ENCODE data around the gene PARL. TPM values are rescaled to one million over a fixed set of nuclear protein-coding genes. Genes with fewer than 3 reads are reported as not detected.

Gene PARL
- polyA plus RNA-seq, 1 experiment, result 46.2 TPM

- H3K9me3 ChIP-seq (ENCODE audit: control insufficient read depth, insufficient read depth, low read length), result no peaks in the 10 kb centered on the region; the same call in 1 of the 2 replicates
- POLR2A ChIA-PET, result interaction anchor here (0.6 kb wide), 1 partner anchor 345 kb away, joined by 3 read pairs; no protein-coding TSS in a partner anchor
- H3K27ac ChIP-seq (ENCODE audit: low read depth, low read length), result no peak overlapping the region
- peaks cover 3% of the 10 kb centered on the region for H3K27me3 ChIP-seq (ENCODE audit: control insufficient read depth, insufficient read depth, low read length)
- H3K4me3 ChIP-seq (ENCODE audit: low read depth, low read length), result no peak overlapping the region
- no peak for DNase-seq (ENCODE audit: low read depth, low spot score)
- CTCF ChIA-PET, result interaction anchor here (0.8 kb wide), 1 partner anchor 11 kb away, joined by 5 read pairs; no protein-coding TSS in a partner anchor
- TF ChIP-seq, protein P1, sequence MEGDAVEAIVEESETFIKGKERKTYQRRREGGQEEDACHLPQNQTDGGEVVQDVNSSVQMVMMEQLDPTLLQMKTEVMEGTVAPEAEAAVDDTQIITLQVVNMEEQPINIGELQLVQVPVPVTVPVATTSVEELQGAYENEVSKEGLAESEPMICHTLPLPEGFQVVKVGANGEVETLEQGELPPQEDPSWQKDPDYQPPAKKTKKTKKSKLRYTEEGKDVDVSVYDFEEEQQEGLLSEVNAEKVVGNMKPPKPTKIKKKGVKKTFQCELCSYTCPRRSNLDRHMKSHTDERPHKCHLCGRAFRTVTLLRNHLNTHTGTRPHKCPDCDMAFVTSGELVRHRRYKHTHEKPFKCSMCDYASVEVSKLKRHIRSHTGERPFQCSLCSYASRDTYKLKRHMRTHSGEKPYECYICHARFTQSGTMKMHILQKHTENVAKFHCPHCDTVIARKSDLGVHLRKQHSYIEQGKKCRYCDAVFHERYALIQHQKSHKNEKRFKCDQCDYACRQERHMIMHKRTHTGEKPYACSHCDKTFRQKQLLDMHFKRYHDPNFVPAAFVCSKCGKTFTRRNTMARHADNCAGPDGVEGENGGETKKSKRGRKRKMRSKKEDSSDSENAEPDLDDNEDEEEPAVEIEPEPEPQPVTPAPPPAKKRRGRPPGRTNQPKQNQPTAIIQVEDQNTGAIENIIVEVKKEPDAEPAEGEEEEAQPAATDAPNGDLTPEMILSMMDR (IDR thresholded peaks at IDR 0.05; ENCODE audit: low read depth, low read length), result no peak
These were observed 21.7 kb upstream of the PARL start for GRCh38 chr3:183906234-183906921.

DNA sequence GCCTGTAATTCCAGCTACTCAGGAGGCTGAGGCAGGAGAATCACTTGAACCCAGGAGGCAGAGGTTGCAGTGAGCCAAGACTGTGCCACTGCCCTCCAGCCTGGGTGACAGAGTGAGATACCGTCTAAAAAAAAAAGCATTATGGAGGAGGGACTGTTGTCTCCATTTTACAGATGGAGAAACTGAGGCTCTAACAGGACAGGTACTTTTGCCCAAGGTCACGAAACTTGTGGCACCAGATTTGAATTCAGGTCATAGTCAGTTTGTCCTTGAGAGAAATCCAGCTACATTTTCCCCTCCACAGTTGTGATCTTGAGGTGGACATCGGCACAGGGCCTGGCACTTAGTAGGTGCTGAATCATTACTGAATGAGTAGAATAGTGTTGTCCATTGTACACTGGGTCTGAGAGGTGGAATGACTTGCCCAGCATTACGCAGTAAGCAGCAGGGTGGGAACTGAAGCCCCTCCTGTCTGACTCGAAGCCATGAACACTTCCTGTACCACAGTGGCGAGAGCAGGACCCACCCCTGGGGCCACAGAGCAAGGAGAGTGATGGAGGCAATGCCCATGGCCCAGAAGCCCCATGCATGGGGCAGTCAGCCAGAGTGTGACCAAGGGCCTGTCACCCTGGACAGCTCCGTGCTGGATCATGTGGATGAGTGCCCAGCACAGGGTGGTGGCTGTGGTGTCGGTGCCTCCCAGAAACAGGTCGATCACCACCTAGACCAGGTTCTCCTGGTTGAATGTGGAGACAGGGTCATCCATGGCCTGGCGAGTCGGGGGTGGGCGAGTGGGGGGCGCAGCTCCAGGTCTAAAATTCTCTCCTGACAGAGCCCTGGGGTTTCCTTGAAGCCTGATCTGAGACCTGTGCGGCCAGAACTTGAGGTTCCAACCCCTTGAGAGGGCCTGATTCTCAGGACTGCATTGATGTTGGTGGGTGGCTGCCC lies 20.4 kb upstream of the PARL start:
- ChIA-PET CTCF (interaction anchor here (0.8 to 1.1 kb wide), 2 partner anchors 113 to 345 kb away, joined by 3 read pairs; partner anchors contain the start of genes ABCC5 and EEF1AKMT4), POLR2A (no interaction called here)
- TF ChIP-seq, protein P1 (IDR thresholded peaks at IDR 0.05; ENCODE audit: low read depth, low read length), result no peak
- Histone ChIP-seq H3K4me3 (ENCODE audit: low read depth, low read length) (no peak overlapping the region), H3K27ac (ENCODE audit: low read depth, low read length) (no peak overlapping the region), H3K27me3 (ENCODE audit: control insufficient read depth, insufficient read depth, low read length) (peaks cover 6% of the 10 kb centered on the region), H3K9me3 (ENCODE audit: control insufficient read depth, insufficient read depth, low read length) (no peaks in the 10 kb centered on the region; the same call in 1 of the 2 replicates)
- no peak for DNase-seq (ENCODE audit: low read depth, low spot score)

DNA sequence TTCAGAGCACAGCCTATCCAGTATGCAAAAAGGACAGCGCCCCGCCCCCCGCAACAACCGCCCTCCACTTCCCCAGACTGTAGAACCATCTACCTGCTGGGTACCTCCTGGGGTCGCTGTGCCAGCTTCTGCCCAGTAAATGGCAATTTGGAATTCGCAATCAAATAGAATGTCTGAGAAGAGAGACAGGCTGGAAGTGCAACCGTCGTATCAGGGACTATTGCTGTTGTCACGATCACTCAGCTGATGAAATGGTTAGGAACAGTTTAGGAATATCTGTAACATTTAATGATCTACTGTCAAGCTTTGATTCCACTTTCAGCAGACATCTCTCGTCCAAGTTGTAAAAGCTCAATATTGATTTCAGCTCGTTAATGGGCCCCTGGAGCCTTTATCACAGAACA lies 13.3 kb upstream of the PARL start:
- peaks cover 15% of the 10 kb centered on the region for H3K27me3 ChIP-seq (ENCODE audit: control insufficient read depth, insufficient read depth, low read length)
- no peak overlapping the region for H3K4me3 ChIP-seq (ENCODE audit: low read depth, low read length)
- POLR2A ChIA-PET, result no interaction called here
- H3K9me3 ChIP-seq (ENCODE audit: control insufficient read depth, insufficient read depth, low read length), result no peaks in the 10 kb centered on the region
- no peak for DNase-seq (ENCODE audit: low read depth, low spot score)
- H3K27ac ChIP-seq (ENCODE audit: low read depth, low read length), result no peak overlapping the region
- CTCF ChIA-PET, result interaction anchor here (0.7 to 3.8 kb wide), 9 partner anchors 13 to 464 kb away, joined by 3 to 48 read pairs (median 5); partner anchors contain the start of genes ABCC5, EEF1AKMT4 and PARL
- TF ChIP-seq, protein P1 (IDR thresholded peaks at IDR 0.05; ENCODE audit: low read depth, low read length), result no peak

GRCh38 chr3:183897606-183898005 lies 12.9 kb upstream of the PARL start:
- TF ChIP-seq, protein P1 (IDR thresholded peaks at IDR 0.05; ENCODE audit: low read depth, low read length), result no peak
- H3K27me3 ChIP-seq (ENCODE audit: control insufficient read depth, insufficient read depth, low read length), result peaks cover 17% of the 10 kb centered on the region
- no peak overlapping the region for H3K4me3 ChIP-seq (ENCODE audit: low read depth, low read length)
- ChIA-PET CTCF (interaction anchor here (0.5 to 3.8 kb wide), 13 partner anchors 9 to 1031 kb away, joined by 3 to 48 read pairs (median 4); partner anchors contain the start of genes ABCC5, EEF1AKMT4 and PARL), POLR2A (no interaction called here)
- H3K27ac ChIP-seq (ENCODE audit: low read depth, low read length), result no peak overlapping the region
- no peaks in the 10 kb centered on the region for H3K9me3 ChIP-seq (ENCODE audit: control insufficient read depth, insufficient read depth, low read length)
- DNase-seq (ENCODE audit: low read depth, low spot score), result no peak
